Stimulated activated CD4-positive, alpha-beta T cell treated with anti-CD3 and anti-CD28 coated beads, Interleukin-15, amount 100 ng/mL, for 1 hour (primary cell): ENCODE results near the gene PANX1.
"Not testable (repeated sequence)": the region's sequence is repeated elsewhere in the genome, so short reads cannot be mapped to it uniquely, and the experiment has no call there.

Experiments
- DNase-seq, 2 donors: peaks; one replicate each; pipeline ENCODE4 v3.0.0-alpha.2; 2020; ENCODE audit warnings: low read depth in 1 of 2, low spot score in 1 of 2

Gene PANX1, protein sequence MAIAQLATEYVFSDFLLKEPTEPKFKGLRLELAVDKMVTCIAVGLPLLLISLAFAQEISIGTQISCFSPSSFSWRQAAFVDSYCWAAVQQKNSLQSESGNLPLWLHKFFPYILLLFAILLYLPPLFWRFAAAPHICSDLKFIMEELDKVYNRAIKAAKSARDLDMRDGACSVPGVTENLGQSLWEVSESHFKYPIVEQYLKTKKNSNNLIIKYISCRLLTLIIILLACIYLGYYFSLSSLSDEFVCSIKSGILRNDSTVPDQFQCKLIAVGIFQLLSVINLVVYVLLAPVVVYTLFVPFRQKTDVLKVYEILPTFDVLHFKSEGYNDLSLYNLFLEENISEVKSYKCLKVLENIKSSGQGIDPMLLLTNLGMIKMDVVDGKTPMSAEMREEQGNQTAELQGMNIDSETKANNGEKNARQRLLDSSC

DNA sequence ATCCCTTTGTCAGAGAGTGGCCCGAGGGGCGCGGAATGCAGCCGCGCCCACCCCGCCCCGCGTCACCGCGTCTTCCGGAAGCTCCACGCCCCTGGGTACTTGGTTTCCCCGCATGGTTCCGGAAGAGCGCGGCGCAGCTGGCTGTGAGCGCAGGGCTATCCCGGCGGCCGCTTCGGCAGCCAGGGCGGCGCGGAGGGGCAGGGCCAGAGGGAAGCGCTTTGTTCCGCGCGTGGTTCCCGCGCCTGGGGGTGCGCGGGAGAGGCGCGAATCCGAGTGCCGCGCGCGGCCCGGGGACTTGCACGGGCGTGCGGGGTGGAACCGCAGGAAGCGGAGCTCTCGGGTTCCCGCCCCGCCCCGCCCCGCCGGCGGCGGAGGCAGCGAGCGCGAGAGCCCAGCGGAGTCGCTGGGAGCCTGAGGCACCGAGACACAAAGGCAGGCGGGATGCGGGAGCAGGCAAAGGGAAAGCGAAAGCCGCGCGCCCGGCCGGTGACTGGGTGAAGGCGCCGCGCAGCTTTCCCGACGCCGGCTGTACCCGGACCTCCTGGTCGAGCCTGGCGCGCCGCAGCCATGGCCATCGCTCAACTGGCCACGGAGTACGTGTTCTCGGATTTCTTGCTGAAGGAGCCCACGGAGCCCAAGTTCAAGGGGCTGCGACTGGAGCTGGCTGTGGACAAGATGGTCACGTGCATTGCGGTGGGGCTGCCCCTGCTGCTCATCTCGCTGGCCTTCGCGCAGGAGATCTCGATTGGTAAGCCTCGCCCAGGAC is at the start of gene PANX1:
Gene PANX1, plus strand, starts transcription at position 96 of the 766 bp plus-strand sequence. Its CDS starts 472 bp downstream, at position 568.
- peak; percentile 50 to 55 for DNase-seq

DNA sequence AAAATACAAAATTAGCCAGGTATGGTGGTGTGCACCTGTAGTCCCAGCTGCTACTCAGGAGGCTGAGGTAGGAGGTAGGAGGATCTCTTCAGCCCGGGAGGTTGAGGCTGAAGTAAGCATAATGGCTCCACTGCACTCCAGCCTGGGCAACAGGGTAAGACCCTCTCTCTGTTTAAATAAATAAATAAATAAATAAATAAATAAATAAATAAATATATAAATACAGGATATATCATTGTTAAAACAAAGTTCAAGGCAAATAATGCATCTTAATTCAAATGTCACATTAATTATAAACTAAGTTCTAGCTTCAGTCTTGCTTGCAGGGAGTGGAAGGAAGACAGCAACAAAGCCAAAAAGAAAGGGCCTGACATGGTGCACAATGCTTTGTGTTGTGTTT is 44.5 kb upstream of the PANX1 start:
- no peak for DNase-seq

DNA sequence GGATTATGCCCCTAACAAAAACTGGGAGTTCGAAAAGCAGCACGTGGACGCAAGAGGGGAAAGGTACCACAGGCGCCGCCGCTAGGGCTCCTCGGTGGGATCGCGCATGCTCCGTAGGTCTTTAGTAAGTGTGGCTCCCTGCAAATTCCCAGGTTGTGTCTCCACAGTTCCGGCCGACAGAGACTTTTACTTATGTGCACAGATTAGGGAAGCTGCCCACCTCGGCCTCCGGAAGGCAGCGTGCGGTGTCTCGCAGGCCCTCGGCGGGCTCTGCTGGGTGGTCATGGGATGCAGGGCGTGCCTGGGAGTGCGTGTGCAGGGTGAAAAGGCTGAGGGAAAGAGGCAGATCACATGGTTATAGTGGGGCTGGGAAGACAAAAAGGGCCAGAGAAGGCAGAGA is 39.7 kb upstream of the PANX1 start:
- DNase-seq, result no peak

DNA sequence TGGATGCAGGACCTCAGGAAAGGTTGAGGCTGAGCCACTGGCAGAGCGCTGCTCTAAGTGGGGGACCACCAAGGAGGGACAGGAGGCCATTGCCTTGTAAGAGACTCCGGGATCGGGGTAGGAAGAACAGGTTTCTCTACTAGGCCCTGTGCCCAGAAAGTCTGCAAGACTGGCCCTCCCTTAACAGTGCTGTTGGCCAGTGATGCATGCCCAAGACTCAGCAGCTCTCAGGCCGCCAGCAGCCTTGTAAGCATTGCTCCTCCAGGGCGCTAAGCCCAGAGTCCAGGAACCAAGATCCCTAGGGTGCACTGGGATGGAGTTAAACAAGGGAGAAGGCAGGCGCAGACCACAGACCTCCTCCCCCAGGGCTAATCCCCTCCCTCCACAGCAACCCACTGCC is 39.3 kb upstream of the PANX1 start:
- DNase-seq, result no peak

DNA sequence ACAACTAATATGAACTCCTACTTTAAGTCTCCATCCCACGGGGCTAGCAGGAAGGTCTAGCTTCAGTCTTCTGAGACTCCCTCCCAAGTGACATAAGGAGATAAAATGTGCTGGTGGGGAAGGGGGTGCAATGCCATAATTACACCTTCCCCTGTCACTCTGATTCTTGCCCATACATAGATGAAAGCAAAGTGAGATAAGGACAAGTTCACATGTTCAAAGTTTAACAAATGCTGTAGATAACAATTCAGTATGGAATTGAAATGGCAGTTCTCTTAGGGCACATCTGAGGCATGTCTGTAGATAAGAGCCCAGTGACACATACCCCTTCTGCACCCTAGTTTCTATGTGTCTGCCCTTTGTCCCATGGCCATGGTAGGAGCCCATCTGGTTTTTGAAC is 38.2 kb upstream of the PANX1 start:
- no peak for DNase-seq

DNA sequence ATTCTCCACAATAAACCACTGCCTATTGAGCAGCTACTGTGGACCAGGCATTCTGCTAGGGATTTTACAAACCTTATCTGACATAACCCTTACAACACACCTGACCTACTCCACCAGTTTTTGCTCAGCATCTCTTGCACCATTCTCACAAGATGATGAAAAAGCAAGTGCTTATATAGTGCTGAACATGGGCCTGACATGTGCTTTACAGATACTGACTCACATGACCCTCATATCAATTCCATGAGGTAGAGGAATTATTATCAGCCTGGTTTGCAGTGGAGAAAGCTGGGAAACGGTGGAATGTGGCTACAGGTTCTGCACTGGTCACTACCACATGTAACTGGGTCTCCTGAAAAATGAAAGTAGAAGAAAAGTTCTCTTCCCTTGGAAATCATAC is 37.5 kb upstream of the PANX1 start:
- no peak for DNase-seq

DNA sequence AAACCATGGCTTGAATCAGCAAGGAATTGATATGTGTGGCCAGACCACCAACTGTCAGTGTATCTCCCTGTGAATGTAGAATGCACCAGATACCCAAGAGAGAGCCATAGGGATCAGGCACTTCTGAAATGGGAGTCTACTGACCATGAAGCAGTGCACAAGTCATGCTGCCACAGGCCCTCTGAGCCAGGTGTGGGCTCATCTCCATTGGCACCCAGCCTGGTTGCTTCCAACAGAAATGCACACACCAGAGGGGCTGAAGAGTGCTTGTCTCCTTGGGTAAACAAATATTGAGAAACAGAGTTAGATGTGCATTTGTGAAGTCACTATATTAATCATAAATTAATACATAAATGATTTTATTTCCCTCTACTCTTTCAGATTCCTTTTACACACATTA is 28.4 kb upstream of the PANX1 start:
- no peak for DNase-seq

DNA sequence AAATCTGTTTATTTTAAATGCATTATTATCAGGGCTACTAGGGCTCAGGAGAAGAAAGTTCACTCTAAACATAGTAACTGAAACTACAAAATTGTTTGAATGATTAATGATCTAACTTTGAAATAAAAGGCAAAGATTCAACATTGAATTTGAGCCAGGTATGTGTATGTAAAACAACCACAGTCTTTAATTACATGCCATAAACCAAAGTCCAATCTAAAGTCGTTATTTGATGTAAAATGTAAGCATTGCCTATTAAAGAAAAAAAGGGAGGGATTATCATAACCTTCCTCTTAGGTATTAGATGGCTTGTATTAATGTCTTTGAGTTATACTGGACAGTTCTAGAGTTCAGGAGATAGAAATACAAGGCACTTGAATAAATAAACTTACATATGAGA is 25.2 kb upstream of the PANX1 start:
- no peak for DNase-seq

DNA sequence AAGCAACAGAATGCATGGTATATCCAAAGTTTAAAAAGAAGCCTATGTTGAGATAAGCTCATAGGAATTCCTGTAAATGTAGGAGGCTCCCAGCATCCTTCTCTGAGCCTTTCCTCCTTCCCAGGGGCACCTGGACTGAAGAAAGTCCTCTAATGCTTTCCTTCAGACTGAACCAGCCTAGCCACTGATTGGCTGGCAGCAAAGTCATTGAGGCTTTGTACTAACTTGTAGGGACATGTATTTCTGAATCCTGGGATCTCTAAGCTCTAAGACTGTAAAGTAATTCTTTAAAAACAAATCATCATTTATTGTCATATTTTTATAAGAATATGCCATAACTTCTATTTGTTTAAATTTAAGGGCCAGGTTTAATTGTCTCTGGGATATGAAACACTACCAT is 23.9 kb upstream of the PANX1 start:
- DNase-seq, result no peak

DNA sequence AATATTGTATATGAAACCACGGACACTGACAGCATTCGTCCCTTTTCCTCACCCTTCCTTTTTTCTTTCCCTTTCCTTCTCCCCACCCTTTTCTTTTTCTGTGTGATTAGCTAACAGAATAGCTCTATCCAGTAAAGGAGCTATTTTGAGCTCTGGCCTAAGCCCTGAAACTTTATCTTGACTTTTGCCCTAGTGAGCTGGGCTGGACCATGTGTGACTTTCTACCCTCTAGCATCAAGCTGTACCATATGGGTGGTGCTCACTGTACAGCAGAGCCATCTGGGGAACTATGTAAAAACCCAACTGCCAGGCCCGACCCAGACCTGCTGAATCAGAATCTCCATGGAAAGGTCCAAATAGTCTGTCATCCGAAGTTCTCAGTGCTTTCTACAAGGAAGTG is 21.9 kb upstream of the PANX1 start:
- no peak for DNase-seq

DNA sequence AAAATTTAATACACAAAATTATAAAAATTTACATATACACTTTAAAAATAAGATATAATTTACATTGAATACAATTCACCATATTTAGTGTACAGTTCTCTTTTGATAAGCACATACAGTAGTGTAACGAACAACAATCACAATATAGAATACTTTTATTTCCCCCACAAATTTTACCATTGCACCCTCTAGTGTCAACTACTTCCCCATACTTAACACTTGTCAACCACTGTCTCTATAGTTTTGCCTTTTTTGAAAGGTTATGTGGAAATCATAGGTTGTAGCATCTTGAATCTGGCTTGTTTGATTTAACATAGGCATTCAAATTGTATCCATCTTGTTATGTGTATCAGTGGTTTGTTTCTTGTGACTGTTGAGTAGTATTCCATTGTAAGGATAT is 21.3 kb upstream of the PANX1 start:
- DNase-seq, result no peak

DNA sequence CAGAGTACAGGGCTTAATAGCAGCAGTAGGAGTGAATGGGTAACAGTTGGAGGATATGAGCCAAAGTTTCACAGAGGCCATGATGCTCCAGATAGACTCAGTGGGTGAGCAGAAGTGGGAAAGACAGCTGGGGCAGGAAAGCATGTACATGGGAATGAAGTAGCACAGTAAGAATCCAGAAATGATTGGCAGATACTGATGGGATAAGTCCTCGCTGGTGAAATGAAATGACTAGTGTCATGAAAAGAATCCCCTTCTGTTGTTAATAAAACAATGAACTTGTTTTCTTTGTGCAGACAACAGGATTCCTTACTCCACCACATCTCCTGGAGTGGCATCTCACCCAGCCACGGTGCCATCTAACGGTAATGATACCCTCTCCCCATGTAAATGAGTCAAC is 17.4 kb upstream of the PANX1 start:
- no peak for DNase-seq

DNA sequence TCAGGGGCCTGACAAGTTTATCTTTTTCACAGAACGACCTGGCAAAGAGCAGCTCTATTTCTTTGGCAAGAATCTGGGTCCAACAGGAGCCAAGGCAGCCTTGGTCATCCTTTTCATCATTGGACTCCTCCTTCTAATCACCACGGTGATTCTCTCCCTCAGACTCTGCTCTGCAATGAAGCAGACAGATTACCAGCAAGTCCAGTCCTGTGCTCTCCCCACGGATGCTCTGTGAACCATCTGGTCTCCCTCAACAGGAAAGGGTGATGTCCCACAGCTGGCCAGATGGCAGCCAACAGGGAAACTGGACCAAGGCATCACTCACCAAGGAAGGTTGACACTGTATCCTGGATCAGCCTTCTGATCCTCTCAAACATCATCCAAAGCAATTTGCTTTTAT is 17.0 kb upstream of the PANX1 start:
- DNase-seq, result no peak

DNA sequence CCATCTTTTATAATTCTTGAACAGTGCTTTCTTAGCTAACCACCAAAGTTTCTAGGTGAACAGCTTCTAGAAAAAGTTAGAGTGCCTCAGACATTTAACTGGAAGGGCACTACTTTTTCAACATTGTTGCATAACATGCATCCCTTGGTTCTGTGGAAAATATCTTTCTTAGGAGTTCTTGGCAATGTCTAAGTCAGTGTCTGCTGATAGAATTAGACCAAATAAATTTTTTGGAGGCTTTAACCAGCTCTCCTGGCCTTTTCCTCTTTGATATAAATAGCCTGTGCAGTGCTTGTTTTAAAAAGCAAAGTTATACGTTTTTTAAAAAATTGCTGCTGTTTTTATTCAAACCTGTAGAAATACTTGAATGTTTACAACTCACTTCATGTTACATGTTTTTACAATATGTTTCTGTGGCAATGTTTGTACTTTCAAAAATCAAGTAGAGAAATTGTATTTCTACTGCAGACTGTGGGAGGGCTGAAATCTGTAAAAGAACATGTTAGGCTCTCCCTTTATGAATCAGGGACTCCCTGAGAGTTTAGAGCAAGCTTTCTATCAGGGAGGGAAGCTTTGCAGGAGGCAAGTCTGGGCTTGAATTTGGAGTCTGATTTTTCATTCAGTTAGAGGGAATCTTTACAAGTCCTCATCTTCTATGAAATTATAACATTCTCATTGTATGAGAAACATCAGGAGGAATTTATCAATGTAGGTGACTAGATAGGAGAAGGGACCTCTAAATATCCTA is 16.3 kb upstream of the PANX1 start:
- DNase-seq, result no peak

DNA sequence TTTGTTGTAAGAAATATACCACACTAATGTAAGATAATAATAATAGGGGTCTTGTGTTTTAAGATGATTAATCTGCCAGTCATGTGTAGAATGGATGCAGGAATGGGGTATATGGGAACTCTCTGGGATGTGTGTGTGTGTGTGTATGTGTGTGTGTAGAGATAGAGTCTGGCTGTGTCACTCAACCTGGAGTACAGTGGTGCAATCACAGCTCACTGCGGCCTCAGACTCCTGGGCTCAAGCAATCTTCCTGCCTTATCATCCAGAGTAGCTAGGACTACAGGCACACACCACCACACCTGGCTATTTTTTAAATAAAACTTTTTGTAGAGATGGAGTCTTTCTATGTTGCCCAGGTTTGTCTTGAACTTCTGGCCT is 11.5 kb upstream of the PANX1 start:
- DNase-seq, result no peak

DNA sequence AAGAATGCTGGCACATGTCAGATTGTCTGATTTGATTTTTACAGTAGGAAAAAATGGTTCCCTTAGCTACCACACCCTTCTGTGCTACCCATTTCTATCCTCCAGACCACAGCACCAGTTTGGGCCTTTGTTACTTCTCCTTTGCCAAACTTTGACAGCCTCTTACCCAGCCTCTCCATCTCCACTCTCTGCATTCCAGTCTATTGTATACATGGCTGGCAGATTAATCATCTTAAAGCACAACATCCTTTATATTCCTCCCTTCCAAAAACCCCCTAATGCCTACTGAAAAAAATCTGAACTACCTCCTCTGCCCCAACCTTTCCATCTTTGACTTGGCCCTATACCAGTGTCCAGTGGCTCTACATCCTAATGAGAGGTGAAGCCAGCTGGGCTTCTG is 10.8 kb upstream of the PANX1 start:
- no peak for DNase-seq

DNA sequence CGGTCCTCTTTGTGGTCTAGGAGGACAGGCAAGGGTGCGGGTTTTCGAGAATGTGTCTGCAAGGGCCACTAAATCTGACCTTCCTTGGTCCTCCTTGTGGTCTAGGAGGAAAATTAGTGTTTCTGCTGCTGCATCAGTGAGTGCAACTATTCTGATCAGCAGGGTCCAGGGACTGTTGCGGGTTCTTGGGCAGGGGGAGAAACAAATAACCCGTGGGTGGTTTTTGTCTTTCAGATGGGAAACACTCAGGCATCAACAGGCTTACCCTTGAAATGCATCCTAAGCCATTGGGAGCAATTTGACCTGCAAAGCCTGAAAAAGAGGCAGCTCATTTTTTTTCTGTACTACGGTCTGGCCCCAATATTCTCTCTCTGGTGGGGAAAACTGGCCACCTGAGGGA is 9.0 kb upstream of the PANX1 start:
- DNase-seq, result not testable (repeated sequence)

DNA sequence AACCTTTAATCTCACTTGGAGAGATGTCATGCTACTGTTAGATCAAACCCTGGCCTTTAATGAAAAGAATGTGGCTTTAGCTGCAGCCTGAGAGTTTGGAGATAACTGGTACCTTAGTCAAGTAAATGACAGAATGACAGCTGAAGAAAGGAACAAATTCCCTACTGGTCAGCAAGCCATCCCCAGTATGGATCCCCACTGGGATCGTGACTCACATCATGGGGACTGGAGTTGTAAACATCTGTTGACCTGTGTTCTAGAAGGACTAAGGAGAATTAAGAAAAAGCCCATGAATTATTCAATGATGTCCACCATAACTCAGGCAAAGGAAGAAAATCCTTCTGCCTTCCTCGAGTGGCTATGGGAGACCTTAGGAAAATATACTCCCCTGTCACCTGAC is 8.1 kb upstream of the PANX1 start:
- not testable (repeated sequence) for DNase-seq

DNA sequence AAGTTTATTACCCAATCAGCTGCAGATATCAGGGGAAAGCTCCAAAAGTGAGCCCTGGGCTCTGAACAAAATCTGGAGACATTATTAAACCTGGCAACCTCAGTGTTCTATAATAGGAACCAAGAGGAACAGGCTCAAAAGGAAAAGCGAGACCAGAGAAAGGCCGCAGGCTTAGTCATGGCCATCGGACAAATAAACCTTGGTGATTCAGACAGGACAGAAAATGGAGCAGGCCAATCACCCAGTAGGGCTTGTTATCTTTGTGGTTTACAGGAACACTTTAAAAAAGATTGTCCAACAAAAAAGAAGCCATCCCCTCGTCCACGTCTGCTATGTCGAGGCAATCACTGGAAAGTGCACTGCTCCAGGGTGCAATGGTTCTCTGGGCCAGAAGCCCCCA is 7.7 kb upstream of the PANX1 start:
- no peak for DNase-seq

DNA sequence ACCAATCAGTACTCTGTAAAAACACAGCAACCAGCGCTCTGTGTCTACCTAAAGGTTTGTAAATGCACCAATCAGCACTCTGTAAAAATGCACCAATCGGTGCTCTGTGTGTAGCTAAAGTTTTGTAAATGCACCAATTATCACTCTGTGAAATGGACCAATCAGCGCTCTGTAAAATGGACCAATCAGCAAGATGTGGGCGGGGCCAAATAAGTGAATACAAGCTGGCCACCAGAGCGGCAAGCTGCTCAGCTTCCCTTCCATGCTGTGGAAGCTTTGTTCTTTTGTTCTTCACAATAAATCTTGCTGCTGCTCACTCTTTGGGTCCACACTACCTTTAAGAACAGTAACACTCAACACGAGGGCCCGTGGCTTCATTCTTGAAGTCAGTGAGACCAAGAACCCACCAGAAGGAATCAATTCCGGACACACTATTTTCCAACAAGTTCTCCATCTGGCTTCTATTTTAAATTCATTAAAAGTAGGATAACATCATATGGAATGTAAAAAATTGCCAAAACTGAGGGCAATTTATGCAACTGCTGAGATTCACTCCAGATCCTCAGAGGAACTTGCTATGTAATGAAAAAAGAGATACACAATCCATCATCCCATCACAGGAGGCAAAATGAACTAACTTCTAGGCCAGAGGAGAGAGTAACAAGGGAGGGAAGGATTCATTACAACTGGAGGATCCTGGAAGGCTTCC is 3.1 kb upstream of the PANX1 start:
- no peak for DNase-seq

DNA sequence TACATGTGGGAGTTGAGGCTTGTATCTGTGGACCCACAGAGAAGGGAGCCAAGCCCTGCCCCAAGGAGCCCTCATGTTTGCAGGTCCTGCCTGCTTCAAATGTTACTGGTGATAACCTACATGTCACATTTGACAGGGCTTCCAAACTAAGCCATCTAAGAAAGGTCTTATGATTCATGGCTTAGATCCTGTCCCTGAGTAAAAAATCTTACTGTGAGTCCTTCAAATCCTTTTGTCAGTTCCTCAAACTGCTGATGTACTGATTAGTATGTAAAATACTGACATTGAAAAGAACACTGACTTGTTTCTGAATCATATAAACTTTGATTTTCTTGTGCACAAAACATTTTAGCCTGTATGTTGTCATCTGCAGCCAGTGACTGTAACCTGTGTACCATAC is 1.0 kb upstream of the PANX1 start:
- no peak for DNase-seq
